GM12878 (cell line): Measurements from ENCODE around the gene CTSA. TPM values are rescaled to one million over a fixed set of nuclear protein-coding genes. Genes with fewer than 3 reads are reported as not detected.

Experiments used
- ATAC-seq: fragments of 200-7000 bp; cut with Tn5 transposase; 3 replicates; pipeline ENCODE4 v1.9.1; 2020; ENCODE audit warnings: mild to moderate bottlenecking, moderate library complexity
- BruUV-seq: library from RNA; stranded (reverse); fragments of 400-500 nt; replicated peaks from 2 replicates; lab custom pipeline; 2021; lab: Mats Ljungman, UMichigan
- CTCF ChIA-PET: fragments of 300-600 bp; sonication (Branson Sonifier 250); formaldehyde crosslinking; extraction: SDS; loops from one replicate; lab custom pipeline; 2021; ENCODE audit warnings: inconsistent platforms; lab: Yijun Ruan, JAX
- POLR2A ChIA-PET: fragments of 350-600 bp; formaldehyde crosslinking; extraction: SDS; loops from one replicate; lab custom pipeline; 2021; ENCODE audit warnings: inconsistent platforms; lab: Charles Lee
- RAD21 ChIA-PET: fragments of 300-600 bp; sonication (Branson Sonifier 250); formaldehyde crosslinking; loops from one replicate; lab custom pipeline; 2023; ENCODE audit warnings: antibody characterized with exemption; ENCODE audit not compliant: unreplicated experiment; lab: Charles Lee
- SMC1A ChIA-PET: fragments of 300-600 bp; sonication (Branson Sonifier 250); formaldehyde crosslinking; loops from one replicate; lab custom pipeline; 2023; ENCODE audit not compliant: unreplicated experiment, uncharacterized antibody; lab: Charles Lee
- DNase-seq: peaks from one replicate; pipeline ENCODE4 v3.0.0-alpha.2; 2011; ENCODE audit warnings: low read depth, low spot score
- FAIRE-seq: peaks from 3 replicates; lab custom pipeline; 2011; peaks lifted over from hg19 to GRCh38; lab: Jason Lieb, UNC
- H2AFZ ChIP-seq: 2 replicates; pipeline ENCODE4 v1.6.0; 2011; ENCODE audit warnings: low read depth, low read length, control low read depth; ENCODE audit not compliant: control insufficient read depth
- H3K27ac ChIP-seq: 2 replicates; pipeline ENCODE4 v1.5.1; 2011; ENCODE audit warnings: control low read depth; ENCODE audit not compliant: control insufficient read depth, insufficient read depth
- H3K27me3 ChIP-seq, 2 experiments: replicated peaks in 1 of 2; 2 replicates each; pipeline versions ENCODE4 v1.6.0 to v1.6.1; 2011; ENCODE audit warnings: low read length in 1 of 2; ENCODE audit not compliant: control insufficient read depth in 2 of 2, insufficient read depth in 2 of 2
- H3K36me3 ChIP-seq, 2 experiments: 2 replicates each; pipeline ENCODE4 v1.5.1; 2011; ENCODE audit warnings: low read length in 1 of 2; ENCODE audit not compliant: control insufficient read depth in 2 of 2, insufficient read depth in 2 of 2
- H3K4me1 ChIP-seq: 2 replicates; pipeline ENCODE4 v1.6.1; 2011; ENCODE audit warnings: mild to moderate bottlenecking, low read length, moderate library complexity, mixed read lengths; ENCODE audit not compliant: control insufficient read depth, insufficient read depth
- H3K4me2 ChIP-seq: 2 replicates; pipeline ENCODE4 v1.6.0; 2011; ENCODE audit warnings: control low read depth; ENCODE audit not compliant: control insufficient read depth, insufficient read depth
- H3K4me3 ChIP-seq: fragments of 200-600 bp; sonication (generic); 2 replicates; pipeline ENCODE4 v1.5.1; 2016
- H3K79me2 ChIP-seq: 2 replicates; pipeline ENCODE4 v1.6.0; 2011; ENCODE audit warnings: low read length; ENCODE audit not compliant: control insufficient read depth, insufficient read depth
- H3K9ac ChIP-seq: 2 replicates; pipeline ENCODE4 v1.8.0; 2011; ENCODE audit warnings: low read length, control low read depth, mixed read lengths; ENCODE audit not compliant: control insufficient read depth, insufficient read depth
- H3K9me3 ChIP-seq: replicated peaks from 3 replicates; pipeline ENCODE4 v1.5.1; 2011; ENCODE audit warnings: mild to moderate bottlenecking, low read length; ENCODE audit not compliant: control insufficient read depth, insufficient read depth
- H4K20me1 ChIP-seq: 2 replicates; pipeline ENCODE4 v1.6.0; 2011; ENCODE audit not compliant: control insufficient read depth, insufficient read depth
- BACH1 ChIP-seq: fragments of 450-650 bp; IDR thresholded peaks from 2 replicates; pipeline ENCODE4 v1.6.1; 2017; ENCODE audit warnings: mild to moderate bottlenecking, borderline replicate concordance
- CBX5 ChIP-seq: sonication (generic); IDR thresholded peaks from 2 replicates; pipeline ENCODE4 v1.6.1; 2016; ENCODE audit warnings: low read depth, moderate library complexity, mild to moderate bottlenecking, inconsistent platforms
- CHD4 ChIP-seq: fragments of 200-600 bp; sonication (generic); IDR thresholded peaks from 2 replicates; pipeline ENCODE4 v1.6.1; 2016; ENCODE audit warnings: mild to moderate bottlenecking
- GABPA ChIP-seq: IDR thresholded peaks from 2 replicates; pipeline ENCODE4 v1.6.1; 2014; ENCODE audit warnings: antibody characterized with exemption, low read depth, mild to moderate bottlenecking, inconsistent platforms
- MEF2B ChIP-seq: fragments of 450-650 bp; IDR thresholded peaks from 2 replicates; pipeline ENCODE4 v1.6.1; 2018; ENCODE audit warnings: mild to moderate bottlenecking, moderate library complexity; ENCODE audit not compliant: partially characterized antibody, poor library complexity, severe bottlenecking
- MXI1 ChIP-seq: fragments of 150-350 bp; IDR thresholded peaks from 2 replicates; pipeline ENCODE4 v1.6.1; 2011; ENCODE audit warnings: low read depth, mild to moderate bottlenecking, inconsistent platforms, low read length, improper control_type of control experiment
- NFXL1 ChIP-seq: fragments of 450-650 bp; IDR thresholded peaks from 2 replicates; pipeline ENCODE4 v1.6.1; 2017; ENCODE audit warnings: antibody characterized with exemption, mild to moderate bottlenecking, borderline replicate concordance
- NFYA ChIP-seq: IDR thresholded peaks from 2 replicates; pipeline ENCODE4 v1.6.1; 2011; ENCODE audit warnings: low read depth, mild to moderate bottlenecking, low read length, improper control_type of control experiment, borderline replicate concordance
- PAX5 ChIP-seq: IDR thresholded peaks from 2 replicates; pipeline ENCODE4 v1.6.1; 2011; ENCODE audit warnings: low read depth, low read length, borderline replicate concordance
- POLR2A ChIP-seq: IDR thresholded peaks from 2 replicates; pipeline ENCODE4 v1.6.1; 2011; ENCODE audit warnings: low read depth, mild to moderate bottlenecking, low read length
- SMAD5 ChIP-seq: IDR thresholded peaks from 2 replicates; pipeline ENCODE4 v1.6.1; 2016; ENCODE audit warnings: antibody characterized with exemption, low read depth
- SMARCA5 ChIP-seq: fragments of 450-650 bp; IDR thresholded peaks from 2 replicates; pipeline ENCODE4 v1.6.1; 2017; ENCODE audit warnings: mild to moderate bottlenecking
- STAT1 ChIP-seq: fragments of 450-650 bp; conservative IDR thresholded peaks from 2 replicates; pipeline ENCODE4 v1.6.1; 2014; ENCODE audit warnings: antibody characterized with exemption, mild to moderate bottlenecking
- WGBS: methylation state at CpG from one replicate; pipeline ENCODE4 v1.1.6; 2016; ENCODE audit warnings: low lambda C conversion rate; ENCODE audit not compliant: insufficient replicate concordance, insufficient coverage; ENCODE audit errors: missing lambda C conversion rate; 5-methylcytosine and 5-hydroxymethylcytosine counted together
- in situ Hi-C: fragments of 300-500 bp; cut with MboI; formaldehyde crosslinking; loops from 9 replicates; pipeline ENCODE4 v1.14.3; 2018; ENCODE audit warnings: mixed read lengths
- intact Hi-C: fragments of 100-400 bp; cut with micrococcal nuclease; formaldehyde crosslinking; loops from one replicate; pipeline ENCODE4 v1.14.2; 2022; ENCODE audit not compliant: unreplicated experiment
- polyA plus RNA-seq, 11 experiments: library from polyadenylated mRNA; depleted of rRNA in 4 of 11; unstranded in 6 of 11; stranded (reverse) in 5 of 11; fragments of >200 nt; fragmentation: Nextera tagmentation in 4 of 11; fragmentation: Illumina TruSeq in 1 of 11; extraction: Ambion mirVana in 4 of 11; extraction: Trizol in 1 of 11; gene quantifications; 1 replicate in 1 of 11; 2 replicates in 10 of 11; pipeline versions ENCODE4 v1.2.1 to v1.2.3, GENCODE V29; 2011 to 2016; ENCODE audit warnings: inconsistent platforms in 2 of 11, missing spikeins in 2 of 11, low read depth in 1 of 11
- total RNA-seq, 4 experiments: library from RNA; depleted of rRNA in 3 of 4; stranded (reverse); fragments of >200 nt in 3 of 4; fragmentation: Illumina TruSeq in 1 of 4; extraction: Trizol in 1 of 4; gene quantifications; 2 replicates each; pipeline versions ENCODE4 v1.2.1 to v1.2.3, GENCODE V29; 2013 to 2021
- TF ChIP-seq, protein P1 (sequence below): IDR thresholded peaks from 2 replicates; pipeline ENCODE4 v1.6.1; 2011; ENCODE audit warnings: borderline replicate concordance, low read depth, mild to moderate bottlenecking, moderate library complexity, mixed read lengths, low read length; ENCODE audit not compliant: insufficient read depth; ENCODE audit errors: extremely low read length
- TF ChIP-seq, protein P2 (sequence below): IDR thresholded peaks from 2 replicates; pipeline ENCODE4 v1.6.1; 2011; ENCODE audit warnings: borderline replicate concordance, low read depth, mild to moderate bottlenecking, moderate library complexity, low read length; ENCODE audit not compliant: insufficient read depth, poor library complexity, severe bottlenecking
- TF ChIP-seq, protein P3 (sequence below): IDR thresholded peaks from 2 replicates; pipeline ENCODE4 v1.6.1; 2012; ENCODE audit warnings: low read depth, low read length, improper control_type of control experiment
- TF ChIP-seq, protein P4 (sequence below): IDR thresholded peaks from 2 replicates; pipeline ENCODE4 v1.6.1; 2011; ENCODE audit warnings: low read depth, mild to moderate bottlenecking, low read length, moderate library complexity, borderline replicate concordance; ENCODE audit errors: extremely low read depth

The CTSA gene
- total and polyA plus RNA-seq, 10 of the 15 experiments (the other 5 are each of a cell fraction or from before 2014, with no cell fraction given): 7.1 to 67.0 (median 36.2) TPM

DNA sequence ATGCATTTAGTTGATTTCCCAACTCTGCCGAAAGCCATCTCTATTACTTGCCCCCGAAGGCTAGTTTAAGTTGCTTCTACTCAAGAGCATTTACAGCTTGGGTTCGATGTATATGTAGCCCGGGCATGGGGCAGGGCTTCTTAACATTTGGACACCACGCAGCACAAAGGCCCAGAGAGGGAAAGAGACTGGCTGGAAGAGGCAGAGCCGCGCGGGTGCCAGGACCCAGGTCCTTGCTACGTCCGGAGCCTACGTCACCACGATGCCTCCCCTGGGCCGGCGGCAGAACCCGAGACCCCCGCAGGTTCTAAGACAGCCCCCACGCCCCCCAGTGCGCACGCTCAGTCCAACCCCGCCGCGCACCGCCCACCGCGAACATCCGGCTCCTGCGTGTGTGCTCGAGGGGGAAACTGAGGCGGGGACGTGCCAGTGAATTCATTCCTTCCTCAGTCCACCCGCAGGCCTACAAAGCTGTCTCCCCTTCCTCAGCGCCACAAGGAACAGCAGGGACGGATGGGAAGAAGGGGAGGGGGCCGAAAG is 43.0 kb downstream of the CTSA start (continued):
- TF ChIP-seq, protein P1, sequence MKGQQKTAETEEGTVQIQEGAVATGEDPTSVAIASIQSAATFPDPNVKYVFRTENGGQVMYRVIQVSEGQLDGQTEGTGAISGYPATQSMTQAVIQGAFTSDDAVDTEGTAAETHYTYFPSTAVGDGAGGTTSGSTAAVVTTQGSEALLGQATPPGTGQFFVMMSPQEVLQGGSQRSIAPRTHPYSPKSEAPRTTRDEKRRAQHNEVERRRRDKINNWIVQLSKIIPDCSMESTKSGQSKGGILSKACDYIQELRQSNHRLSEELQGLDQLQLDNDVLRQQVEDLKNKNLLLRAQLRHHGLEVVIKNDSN: no peak
- TF ChIP-seq, protein P2, sequence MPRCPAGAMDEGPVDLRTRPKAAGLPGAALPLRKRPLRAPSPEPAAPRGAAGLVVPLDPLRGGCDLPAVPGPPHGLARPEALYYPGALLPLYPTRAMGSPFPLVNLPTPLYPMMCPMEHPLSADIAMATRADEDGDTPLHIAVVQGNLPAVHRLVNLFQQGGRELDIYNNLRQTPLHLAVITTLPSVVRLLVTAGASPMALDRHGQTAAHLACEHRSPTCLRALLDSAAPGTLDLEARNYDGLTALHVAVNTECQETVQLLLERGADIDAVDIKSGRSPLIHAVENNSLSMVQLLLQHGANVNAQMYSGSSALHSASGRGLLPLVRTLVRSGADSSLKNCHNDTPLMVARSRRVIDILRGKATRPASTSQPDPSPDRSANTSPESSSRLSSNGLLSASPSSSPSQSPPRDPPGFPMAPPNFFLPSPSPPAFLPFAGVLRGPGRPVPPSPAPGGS: no peak
- TF ChIP-seq SMARCA5 (peak; percentile 37; the same call in 1 of the 2 replicates), NFXL1 (peak; percentile 56; the same call in 1 of the 2 replicates)

DNA sequence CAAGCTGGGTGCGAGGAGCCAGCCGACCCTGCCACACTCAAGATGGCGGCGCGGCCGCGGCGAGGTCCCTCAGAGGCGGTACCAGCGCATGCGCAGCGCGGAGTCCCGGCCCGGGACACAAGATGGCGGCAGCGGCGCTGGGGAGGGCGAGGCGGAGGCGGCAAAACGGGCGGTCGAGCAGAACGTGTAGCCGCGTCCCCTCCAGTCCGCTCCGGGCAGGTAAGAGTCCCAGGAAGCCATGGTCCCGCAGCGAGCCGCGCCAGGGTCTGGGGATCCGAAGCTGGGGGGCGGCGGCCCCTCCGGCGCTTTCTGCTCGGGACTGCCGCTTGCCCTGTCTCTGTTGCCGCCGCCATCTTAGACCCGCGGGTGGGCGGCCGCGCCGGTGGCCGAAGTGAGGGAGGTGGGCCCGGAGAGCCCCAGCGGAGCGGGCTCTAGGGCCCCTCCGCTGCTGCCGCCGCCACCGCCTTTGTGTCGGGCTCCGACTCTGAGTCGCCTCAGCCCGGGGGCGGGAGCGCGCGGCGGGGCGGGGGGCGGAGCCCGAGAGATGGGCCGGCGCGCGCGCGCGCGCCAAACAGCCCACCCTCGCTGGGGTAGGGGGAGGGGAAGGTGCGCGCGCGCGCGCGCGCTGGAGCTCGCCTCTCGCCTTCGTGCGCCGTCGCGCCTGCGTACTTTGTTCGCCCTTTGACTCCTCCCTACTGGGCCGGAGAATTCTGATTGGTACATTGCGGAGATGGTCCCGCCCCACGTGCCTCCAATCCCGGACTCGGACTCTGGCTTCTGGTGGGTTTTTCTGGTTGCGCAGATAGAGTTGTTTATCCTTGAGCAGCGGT is 43.7 kb downstream of the CTSA start, which contains the start of gene PCIF1:
PCIF1 (plus strand) TSS at position 98 of the 830 bp plus-strand sequence. CDS start 4,317 bp downstream, outside the sequence.
- peak within 1 kb of the TSS; percentile 97 for H3K9ac ChIP-seq
- ChIA-PET POLR2A (interaction anchor here (0.6 to 2.9 kb wide), 37 partner anchors 8 to 1057 kb away, joined by 3 to 50 read pairs (median 5); partner anchors contain the start of genes ACOT8, CTSA, NEURL2 and PLTP), RAD21 (interaction anchor here (1.0 to 5.5 kb wide), 12 partner anchors 12 to 122 kb away, joined by 3 to 66 read pairs (median 7); partner anchors contain the start of gene ZSWIM1), CTCF (interaction anchor here (0.7 to 6.5 kb wide), 14 partner anchors 15 to 135 kb away, joined by 3 to 79 read pairs (median 4); partner anchors contain the start of gene ZSWIM1), SMC1A (interaction anchor here (1.0 to 4.1 kb wide), 12 partner anchors 12 to 136 kb away, joined by 3 to 33 read pairs (median 5); partner anchors contain the start of genes ACOT8, CTSA, NEURL2 and SNX21)
- H3K9me3 ChIP-seq: no peaks in the 10 kb centered on the region
- no TSS peak for BruUV-seq
- H3K4me3 ChIP-seq: peak within 1 kb of the TSS; percentile 81
- peaks cover 10 to 12% of the 10 kb centered on the region in 2 experiments; a peak in 3 of 4 replicates for H3K36me3 ChIP-seq
- intact Hi-C loops (loop anchor here (1.0 to 2.0 kb wide), 3 partner anchors 36 to 78 kb away; partner anchors contain the start of genes ACOT8, CTSA, NEURL2 and ZSWIM3), in situ Hi-C loops (no loop called here)
- peaks cover 5% of the 10 kb centered on the region; the same call in 1 of the 2 replicates for H3K4me1 ChIP-seq
- peak within 1 kb of the TSS; percentile 97 for H3K27ac ChIP-seq
- H3K4me2 ChIP-seq: peak within 1 kb of the TSS; percentile 93
- peaks cover 23% of the 10 kb centered on the region for H3K79me2 ChIP-seq
- H4K20me1 ChIP-seq: no peaks in the 10 kb centered on the region
- 1% methylated on average over 60 of the region's 102 CpGs for WGBS
- peak; percentile 87 for ATAC-seq
- FAIRE-seq: peak; percentile 96
- no peaks in the 10 kb centered on the region for H3K27me3 ChIP-seq
- peak; percentile 93 for DNase-seq
- peak within 1 kb of the TSS; percentile 91 for H2AFZ ChIP-seq
- peak; percentile 98 for TF ChIP-seq POLR2A
- TF ChIP-seq, protein P3, sequence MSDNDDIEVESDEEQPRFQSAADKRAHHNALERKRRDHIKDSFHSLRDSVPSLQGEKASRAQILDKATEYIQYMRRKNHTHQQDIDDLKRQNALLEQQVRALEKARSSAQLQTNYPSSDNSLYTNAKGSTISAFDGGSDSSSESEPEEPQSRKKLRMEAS: peak; percentile 40; the same call in 1 of the 2 replicates
- no peak for TF ChIP-seq PAX5
- TF ChIP-seq SMAD5: peak; percentile 60; the same call in 1 of the 2 replicates
- TF ChIP-seq STAT1: peak; percentile 81
- no peak for TF ChIP-seq CHD4
- TF ChIP-seq MEF2B: peak; percentile 56
- TF ChIP-seq CBX5: no peak
- TF ChIP-seq GABPA: no peak
- peak; percentile 21; the same call in 1 of the 2 replicates for TF ChIP-seq MXI1
- peak; percentile 89 for TF ChIP-seq BACH1
- no peak for TF ChIP-seq NFYA
- TF ChIP-seq, protein P4, sequence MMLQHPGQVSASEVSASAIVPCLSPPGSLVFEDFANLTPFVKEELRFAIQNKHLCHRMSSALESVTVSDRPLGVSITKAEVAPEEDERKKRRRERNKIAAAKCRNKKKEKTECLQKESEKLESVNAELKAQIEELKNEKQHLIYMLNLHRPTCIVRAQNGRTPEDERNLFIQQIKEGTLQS: peak; percentile 45; the same call in 1 of the 2 replicates
